Naive B cell (primary cell): ENCODE data around the gene SUN2. TPM values are rescaled to one million over a fixed set of nuclear protein-coding genes. Genes with fewer than 3 reads are reported as not detected.
A peak's percentile ranks its signal among the peaks of the same experiment; 100 is the strongest.

Experiments used
- ATAC-seq, 2 donors: fragments of 150-1000 bp; cut with Tn5 transposase; 2 replicates each; pipeline ENCODE4 v1.10.0; 2021; ENCODE audit warnings: low read depth in 2 of 2, mild to moderate bottlenecking in 2 of 2, moderate library complexity in 2 of 2
- DNase-seq: peaks from one replicate; pipeline ENCODE4 v3.0.0; 2022
- H3K27ac Mint-ChIP-seq, 6 donors: one replicate each; pipeline ENCODE4 v1.8.0; 2020 to 2022; ENCODE audit warnings: mild to moderate bottlenecking in 6 of 6, mixed read lengths in 6 of 6, moderate library complexity in 5 of 6, inconsistent platforms in 2 of 6
- H3K27me3 Mint-ChIP-seq, 3 donors: one replicate each; pipeline ENCODE4 v1.8.0; 2021 to 2022; ENCODE audit warnings: mixed read lengths in 3 of 3, mild to moderate bottlenecking in 1 of 3
- H3K36me3 Mint-ChIP-seq, 2 donors: one replicate each; pipeline ENCODE4 v1.8.0; 2020 to 2022; ENCODE audit warnings: mixed read lengths in 2 of 2, inconsistent platforms in 1 of 2, mild to moderate bottlenecking in 1 of 2
- H3K4me1 Mint-ChIP-seq, 3 donors: one replicate each; pipeline ENCODE4 v1.8.0; 2020 to 2022; ENCODE audit warnings: mixed read lengths in 3 of 3, inconsistent platforms in 1 of 3, mild to moderate bottlenecking in 1 of 3, moderate library complexity in 1 of 3
- H3K4me3 Mint-ChIP-seq, 8 donors: one replicate each; pipeline ENCODE4 v1.8.0; 2020 to 2022; ENCODE audit warnings: mild to moderate bottlenecking in 8 of 8, mixed read lengths in 8 of 8, moderate library complexity in 8 of 8, inconsistent platforms in 2 of 8
- H3K9me3 Mint-ChIP-seq, 7 donors: one replicate each; pipeline ENCODE4 v1.8.0; 2020 to 2022; ENCODE audit warnings: mixed read lengths in 7 of 7, mild to moderate bottlenecking in 5 of 7, inconsistent platforms in 2 of 7, moderate library complexity in 1 of 7
- polyA plus RNA-seq, 6 donors: library from polyadenylated mRNA; unstranded; fragments of 300-500 nt; fragmentation: Illumina TruSeq; gene quantifications; one replicate each; pipeline ENCODE4 v1.2.3, GENCODE V29; 2021; ENCODE audit warnings: low read depth in 6 of 6

The SUN2 gene
- polyA plus RNA-seq, 6 donors from 2014 or later: 146 to 327 (median 208) TPM

DNA sequence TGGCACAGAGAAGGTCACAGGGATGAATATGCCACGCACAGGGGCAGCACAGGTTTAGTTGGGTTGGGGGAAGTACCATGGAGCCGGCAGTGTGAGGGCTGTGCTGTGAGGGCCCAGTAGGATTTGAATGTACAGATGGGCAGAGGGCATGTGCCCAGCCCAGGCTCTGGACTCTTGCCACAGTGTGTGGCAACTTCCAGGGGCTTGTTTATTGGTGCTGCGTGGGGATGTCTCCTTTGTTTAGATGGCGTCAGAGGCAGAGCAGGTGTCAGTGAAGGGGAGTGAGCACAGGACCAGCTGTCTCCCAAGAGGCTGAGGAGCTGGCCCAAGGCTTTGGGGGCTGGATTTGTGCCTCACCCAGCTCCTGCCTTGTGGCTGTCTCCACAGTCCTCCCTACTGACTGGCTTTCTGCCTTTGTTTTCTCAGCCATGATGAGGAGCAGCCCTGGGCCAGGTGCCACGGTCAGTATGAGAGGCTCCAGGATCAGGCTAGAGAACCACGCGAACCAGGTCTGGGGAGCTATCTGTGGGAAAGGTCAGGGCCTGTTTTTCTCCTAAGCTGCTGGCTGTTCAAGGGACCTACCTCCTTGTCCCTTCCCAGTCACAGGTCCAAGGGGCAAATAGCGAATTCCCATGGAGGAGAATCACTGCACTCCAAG, 21.9 kb downstream of the SUN2 start:
- H3K4me3 Mint-ChIP-seq: peak overlapping the region in 1 of 8 donors; percentile 41
- H3K27ac Mint-ChIP-seq: peak overlapping the region; percentile 74 to 97 (median 88)
- DNase-seq (no peak), ATAC-seq (peak; percentile 14 to 15)
- H3K27me3 Mint-ChIP-seq: no peaks in the 10 kb centered on the region
- H3K36me3 Mint-ChIP-seq: peaks cover 0 to 26% of the 10 kb centered on the region in 2 donors
- H3K4me1 Mint-ChIP-seq: peaks cover 29 to 53% (median 35%) of the 10 kb centered on the region in 3 donors
- H3K9me3 Mint-ChIP-seq: no peaks in the 10 kb centered on the region

DNA sequence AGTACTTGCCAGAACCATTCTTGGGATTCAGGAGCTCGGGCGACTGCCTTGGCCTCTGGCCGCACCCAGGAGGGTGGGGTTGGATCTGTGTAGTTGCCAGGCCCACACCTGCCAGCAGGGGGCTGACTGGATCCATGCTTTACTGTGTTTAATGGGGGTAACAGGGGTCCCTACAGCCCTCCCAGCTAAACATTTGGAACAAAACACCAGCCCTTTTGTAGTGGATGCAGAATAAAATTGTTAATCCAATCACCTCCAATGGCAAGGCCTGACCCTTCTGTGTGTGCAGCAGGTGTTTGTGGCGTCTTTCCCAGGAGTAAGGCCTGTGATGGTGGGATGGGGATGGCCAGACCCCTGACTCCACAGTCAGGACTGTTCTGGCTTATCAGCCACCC, 22.5 kb downstream of the SUN2 start:
- H3K4me1 Mint-ChIP-seq: peaks cover 29 to 53% (median 35%) of the 10 kb centered on the region in 3 donors
- peak overlapping the region; percentile 74 to 97 (median 88) for H3K27ac Mint-ChIP-seq
- peak overlapping the region in 3 of 8 donors; percentile 12 to 49 (median 19) for H3K4me3 Mint-ChIP-seq
- H3K9me3 Mint-ChIP-seq: no peaks in the 10 kb centered on the region
- ATAC-seq (peak; percentile 67 to 68), DNase-seq (peak; percentile 47)
- H3K36me3 Mint-ChIP-seq: peaks cover 0 to 25% of the 10 kb centered on the region in 2 donors
- H3K27me3 Mint-ChIP-seq: no peaks in the 10 kb centered on the region

DNA sequence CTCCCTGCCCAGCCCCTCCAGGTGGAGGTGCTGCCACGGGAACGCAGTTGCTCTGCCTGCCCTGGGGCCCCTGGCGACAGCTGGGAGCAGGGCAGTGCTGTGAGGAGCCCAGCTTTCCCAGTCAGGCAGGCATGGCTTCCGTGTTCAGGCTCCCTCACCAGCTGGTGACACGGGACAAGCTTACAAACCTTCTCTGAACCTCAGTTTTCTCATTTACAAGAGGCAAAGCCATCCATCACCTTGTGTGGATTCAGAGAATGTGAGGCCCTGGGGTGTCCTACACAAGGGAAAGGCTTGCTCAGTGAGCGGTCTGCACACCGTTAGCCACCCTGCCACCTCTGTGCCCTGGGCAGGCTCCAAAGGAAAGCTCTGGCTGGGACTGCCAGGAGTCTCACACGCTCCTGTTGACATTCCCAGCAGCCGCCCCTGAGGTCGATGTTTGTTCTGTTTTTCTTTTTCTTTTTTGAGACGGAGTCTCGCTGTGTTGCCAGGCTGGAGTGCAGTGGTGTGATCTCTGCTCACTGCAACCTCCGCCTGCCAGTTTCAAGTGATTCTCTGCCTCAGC, 23.5 kb downstream of the SUN2 start:
- no peak for ATAC-seq
- peaks cover 0 to 18% of the 10 kb centered on the region in 2 donors for H3K36me3 Mint-ChIP-seq
- H3K27me3 Mint-ChIP-seq: no peaks in the 10 kb centered on the region
- H3K27ac Mint-ChIP-seq: peak overlapping the region in 3 of 6 donors; percentile 24 to 91 (median 87)
- no peak for DNase-seq
- H3K9me3 Mint-ChIP-seq: no peaks in the 10 kb centered on the region
- peak overlapping the region in 1 of 8 donors; percentile 45 for H3K4me3 Mint-ChIP-seq
- H3K4me1 Mint-ChIP-seq: peaks cover 27 to 48% (median 32%) of the 10 kb centered on the region in 3 donors

DNA sequence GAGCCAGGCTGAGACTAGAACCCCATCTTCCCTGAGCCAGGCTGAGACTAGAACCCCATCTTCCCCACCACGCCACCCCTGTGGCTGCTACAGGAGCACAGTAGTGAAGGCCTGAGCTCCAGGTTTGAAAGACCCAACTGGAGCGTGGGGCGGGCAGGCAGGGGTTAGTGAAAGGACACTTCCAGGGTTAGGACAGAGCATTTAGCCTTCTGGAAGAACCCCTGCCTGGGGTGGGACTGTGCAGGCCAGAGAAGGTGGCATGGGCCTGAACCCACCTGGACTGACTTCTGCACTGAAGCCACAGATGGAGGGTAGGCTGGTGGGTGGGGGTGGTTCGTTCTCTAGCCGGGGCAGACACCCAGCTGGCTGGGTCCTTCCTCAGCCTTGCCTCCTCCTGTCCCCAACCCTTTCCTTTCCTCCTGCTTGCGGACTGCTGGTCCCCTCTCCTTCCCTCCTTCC, 24.1 kb downstream of the SUN2 start:
- peaks cover 23 to 48% (median 33%) of the 10 kb centered on the region in 3 donors for H3K4me1 Mint-ChIP-seq
- no peaks in the 10 kb centered on the region for H3K9me3 Mint-ChIP-seq
- no peak for ATAC-seq
- peak overlapping the region in 2 of 8 donors; percentile 16 to 45 for H3K4me3 Mint-ChIP-seq
- peaks cover 0 to 18% of the 10 kb centered on the region in 2 donors for H3K36me3 Mint-ChIP-seq
- peak overlapping the region in 2 of 6 donors; percentile 61 to 91 for H3K27ac Mint-ChIP-seq
- no peaks in the 10 kb centered on the region for H3K27me3 Mint-ChIP-seq
- DNase-seq: no peak

DNA sequence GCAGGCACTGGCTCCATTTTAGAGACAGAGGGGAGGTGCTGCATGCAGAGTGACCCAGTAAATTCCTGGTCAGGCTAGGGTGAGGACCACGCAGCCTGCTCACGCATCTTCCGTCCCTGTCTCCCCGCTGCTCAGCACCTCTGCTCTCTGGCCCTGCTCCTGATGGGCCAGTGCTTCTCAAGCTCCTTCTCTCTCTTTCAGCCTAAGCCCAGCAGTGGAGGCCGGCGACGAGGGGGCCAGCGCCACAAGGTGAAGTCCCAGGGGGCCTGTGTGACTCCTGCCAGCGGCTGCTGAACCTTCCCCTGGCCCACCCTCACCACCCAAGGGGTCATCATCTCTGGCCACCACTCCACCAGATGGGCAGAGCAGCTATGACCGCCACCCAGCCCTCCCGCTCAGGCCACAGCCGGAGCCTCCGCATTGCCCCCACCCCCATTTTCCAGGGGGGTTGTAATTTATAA, 25.4 kb downstream of the SUN2 start:
- Mint-ChIP-seq H3K4me3 (peak overlapping the region in 2 of 8 donors; percentile 32 to 34), H3K27me3 (no peaks in the 10 kb centered on the region), H3K4me1 (peaks cover 21 to 38% (median 31%) of the 10 kb centered on the region in 3 donors), H3K9me3 (no peaks in the 10 kb centered on the region), H3K36me3 (peaks cover 4 to 25% of the 10 kb centered on the region in 2 donors), H3K27ac (peak overlapping the region in 3 of 6 donors; percentile 42 to 91 (median 69))
- ATAC-seq: no peak
- no peak for DNase-seq

DNA sequence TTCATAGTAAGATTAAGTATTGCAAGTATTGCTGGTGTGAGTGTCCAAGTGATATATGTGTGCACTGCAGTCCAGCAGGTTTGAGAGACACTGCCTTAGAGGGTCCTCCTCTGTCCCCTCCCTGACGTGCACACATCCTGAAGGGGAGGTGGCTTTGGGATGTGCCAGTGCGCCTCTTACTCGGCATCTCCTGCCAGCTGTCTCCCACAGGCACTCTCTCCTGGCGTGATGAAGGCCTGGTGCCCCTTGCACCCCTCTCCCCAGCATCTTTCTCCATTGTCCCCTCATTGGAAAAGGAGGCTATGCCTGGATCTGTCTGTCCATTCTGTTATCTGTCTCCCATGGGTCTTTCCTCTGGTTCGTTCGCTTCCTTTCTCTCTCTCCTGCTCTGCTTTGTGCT, 25.9 kb downstream of the SUN2 start:
- Mint-ChIP-seq H3K4me1 (peaks cover 22 to 39% (median 31%) of the 10 kb centered on the region in 3 donors), H3K27ac (peak overlapping the region in 3 of 6 donors; percentile 42 to 61 (median 52)), H3K9me3 (no peaks in the 10 kb centered on the region), H3K27me3 (no peaks in the 10 kb centered on the region), H3K36me3 (peaks cover 9 to 30% of the 10 kb centered on the region in 2 donors), H3K4me3 (peak overlapping the region in 3 of 8 donors; percentile 6 to 34 (median 26))
- no peak for DNase-seq
- ATAC-seq: no peak

DNA sequence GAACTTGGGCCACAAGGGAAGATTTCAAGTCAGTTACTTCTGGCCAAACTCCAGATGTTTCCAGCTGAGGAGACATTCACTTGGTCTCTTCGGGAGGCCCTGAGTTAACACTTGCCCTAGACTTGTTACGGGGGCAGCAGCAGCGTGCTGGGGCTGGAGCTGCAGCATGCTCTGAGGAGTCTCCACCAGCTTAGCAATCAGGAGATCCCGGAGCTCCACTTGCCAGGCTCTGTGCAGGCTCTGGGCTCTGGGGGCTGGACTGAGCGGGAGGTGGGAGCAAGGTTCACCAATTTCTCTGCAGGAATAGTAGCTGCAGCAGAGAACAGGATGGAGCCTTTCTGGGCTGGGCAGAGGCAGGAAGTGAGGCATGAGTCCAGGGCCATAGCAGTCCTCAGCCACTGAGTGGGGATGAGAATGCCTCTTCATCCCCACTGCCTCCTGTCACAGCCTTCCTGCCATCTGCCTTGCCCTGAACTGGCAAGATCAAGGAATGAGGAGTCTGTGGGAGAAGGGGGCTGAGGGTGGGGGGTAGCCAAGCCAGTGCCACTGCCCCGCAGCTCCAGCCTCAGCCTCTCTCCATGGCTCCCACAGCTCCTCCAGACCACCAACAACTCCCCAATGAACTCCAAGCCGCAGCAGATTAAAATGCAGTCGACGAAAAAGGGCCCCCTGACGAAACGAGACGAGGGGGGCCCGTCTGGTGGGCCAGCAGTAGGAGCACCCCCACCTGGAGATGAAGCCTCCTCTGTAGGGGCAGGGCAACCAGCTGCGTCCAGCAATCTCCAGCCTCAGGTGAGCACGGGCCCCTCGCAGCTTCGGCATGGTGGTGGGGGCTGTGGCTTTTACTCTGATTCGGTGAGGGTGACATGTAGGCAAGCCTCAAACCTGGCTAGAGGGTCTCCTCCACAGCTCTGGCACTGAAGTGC, 26.7 kb downstream of the SUN2 start:
- H3K9me3 Mint-ChIP-seq: no peaks in the 10 kb centered on the region
- H3K36me3 Mint-ChIP-seq: peaks cover 12 to 38% of the 10 kb centered on the region in 2 donors
- no peaks in the 10 kb centered on the region for H3K27me3 Mint-ChIP-seq
- H3K4me1 Mint-ChIP-seq: peaks cover 25 to 35% (median 30%) of the 10 kb centered on the region in 3 donors
- H3K27ac Mint-ChIP-seq: peak overlapping the region in 2 of 6 donors; percentile 69 to 89
- ATAC-seq (no peak), DNase-seq (no peak)
- H3K4me3 Mint-ChIP-seq: no peak overlapping the region

DNA sequence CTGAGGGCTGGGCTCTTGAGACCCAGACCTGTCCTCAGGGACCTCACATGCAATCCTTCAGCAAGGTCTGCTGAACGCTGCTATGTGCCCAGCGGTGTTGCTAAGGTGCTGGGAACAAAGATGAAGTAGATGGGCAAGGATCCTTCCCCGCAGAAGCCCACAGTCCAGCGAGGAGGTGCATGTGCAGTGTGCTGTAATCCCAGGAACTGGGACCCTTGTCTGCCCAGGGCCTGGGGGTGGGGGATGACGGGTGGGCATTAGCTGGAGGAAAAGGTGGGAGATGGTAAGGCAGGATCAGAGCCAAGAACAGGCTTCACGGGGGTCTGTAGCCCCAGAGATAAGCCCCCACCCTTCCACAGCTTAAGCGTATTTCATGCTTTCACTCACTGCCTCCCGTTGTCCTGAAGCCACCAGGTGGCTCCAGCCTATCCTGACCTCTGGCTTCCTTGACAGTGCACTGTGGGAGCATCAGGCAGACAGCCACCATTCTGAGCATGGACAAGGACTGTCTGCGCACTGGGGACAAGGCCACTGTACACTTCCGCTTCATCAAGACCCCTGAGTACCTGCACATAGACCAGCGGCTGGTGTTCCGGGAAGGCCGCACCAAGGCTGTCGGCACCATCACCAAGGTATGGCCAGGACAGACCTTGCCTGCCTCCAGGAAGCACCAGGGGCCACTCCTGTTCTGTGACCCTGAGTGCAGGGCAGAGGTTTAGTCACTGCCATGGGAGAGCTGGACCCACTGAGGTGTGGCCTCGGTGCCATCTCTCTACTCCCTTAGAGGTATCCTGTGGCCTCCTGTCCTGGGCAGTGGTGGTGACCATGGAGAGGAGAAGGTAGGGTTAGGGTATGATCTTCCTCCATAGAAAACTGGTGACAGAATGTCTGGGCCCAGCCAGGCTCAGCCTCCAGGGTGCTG, 28.0 kb downstream of the SUN2 start:
- Mint-ChIP-seq H3K27ac (peak overlapping the region in 5 of 6 donors; percentile 16 to 88 (median 65)), H3K36me3 (peaks cover 12 to 40% of the 10 kb centered on the region in 2 donors), H3K27me3 (no peaks in the 10 kb centered on the region), H3K9me3 (no peaks in the 10 kb centered on the region), H3K4me1 (peaks cover 15 to 22% (median 19%) of the 10 kb centered on the region in 3 donors), H3K4me3 (no peak overlapping the region)
- ATAC-seq: no peak
- DNase-seq: no peak

DNA sequence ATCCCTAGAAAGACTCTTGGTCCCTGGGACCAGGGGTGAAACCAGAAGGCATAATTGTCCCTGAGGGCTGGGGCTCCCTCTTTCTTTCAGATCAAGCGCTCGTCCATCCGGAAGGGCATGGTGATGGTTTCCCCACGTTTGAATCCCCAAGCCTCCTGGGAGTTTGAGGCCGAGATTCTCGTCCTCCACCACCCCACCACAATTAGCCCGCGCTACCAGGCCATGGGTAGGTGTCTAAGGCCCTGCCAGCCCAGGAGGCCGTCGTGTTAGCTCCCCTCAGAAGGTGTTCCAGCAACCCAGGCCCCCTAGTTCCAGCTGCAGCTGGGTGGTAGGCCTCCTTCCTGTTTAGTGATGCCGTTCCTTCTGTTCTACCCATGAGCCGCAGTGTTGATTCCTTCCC, 28.7 kb downstream of the SUN2 start:
- Mint-ChIP-seq H3K9me3 (no peaks in the 10 kb centered on the region), H3K4me3 (no peak overlapping the region), H3K36me3 (peaks cover 14 to 40% of the 10 kb centered on the region in 2 donors), H3K27ac (peak overlapping the region in 3 of 6 donors; percentile 70 to 88 (median 78)), H3K4me1 (peaks cover 15 to 22% (median 18%) of the 10 kb centered on the region in 3 donors), H3K27me3 (no peaks in the 10 kb centered on the region)
- ATAC-seq (no peak), DNase-seq (no peak)

DNA sequence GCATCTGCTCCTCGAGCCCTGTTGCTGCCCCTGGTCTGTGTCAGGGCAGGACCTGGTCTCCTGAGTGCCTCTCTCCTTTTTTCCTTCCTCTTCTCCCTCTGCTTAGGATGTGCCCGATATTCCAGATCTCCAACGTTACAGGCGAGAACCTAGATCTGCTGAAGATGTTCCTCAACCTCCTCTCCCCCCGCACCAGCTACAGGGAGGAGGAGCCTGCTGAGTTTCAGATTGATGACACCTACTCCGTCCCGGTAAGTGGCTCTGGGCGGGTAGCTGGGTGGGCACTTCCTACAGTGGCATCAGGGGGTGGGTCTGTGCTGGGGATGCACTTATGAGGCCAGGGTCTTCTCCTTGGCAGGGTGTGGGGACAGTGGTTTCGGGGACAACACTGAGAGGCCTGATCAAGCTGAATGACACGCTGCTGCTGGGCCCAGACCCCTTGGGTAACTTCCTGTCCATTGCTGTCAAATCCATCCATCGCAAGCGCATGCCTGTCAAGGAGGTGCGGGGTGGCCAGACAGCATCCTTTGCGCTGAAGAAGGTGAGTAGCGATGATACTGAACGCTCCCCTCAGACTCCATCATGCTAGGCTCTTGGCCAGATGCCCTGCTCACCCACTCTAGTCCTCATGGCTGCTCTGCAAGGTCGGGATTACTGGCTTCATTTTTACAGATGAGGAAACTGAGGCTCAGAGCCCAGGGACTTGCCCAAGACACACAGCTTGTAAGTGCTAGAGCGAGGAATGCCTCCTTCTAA, 29.7 kb downstream of the SUN2 start:
- ATAC-seq (no peak), DNase-seq (no peak)
- H3K9me3 Mint-ChIP-seq: no peaks in the 10 kb centered on the region
- no peaks in the 10 kb centered on the region for H3K27me3 Mint-ChIP-seq
- peak overlapping the region in 1 of 8 donors; percentile 29 for H3K4me3 Mint-ChIP-seq
- peak overlapping the region in 2 of 6 donors; percentile 25 to 61 for H3K27ac Mint-ChIP-seq
- H3K4me1 Mint-ChIP-seq: peaks cover 18 to 25% (median 19%) of the 10 kb centered on the region in 3 donors
- peaks cover 16 to 48% of the 10 kb centered on the region in 2 donors for H3K36me3 Mint-ChIP-seq

DNA sequence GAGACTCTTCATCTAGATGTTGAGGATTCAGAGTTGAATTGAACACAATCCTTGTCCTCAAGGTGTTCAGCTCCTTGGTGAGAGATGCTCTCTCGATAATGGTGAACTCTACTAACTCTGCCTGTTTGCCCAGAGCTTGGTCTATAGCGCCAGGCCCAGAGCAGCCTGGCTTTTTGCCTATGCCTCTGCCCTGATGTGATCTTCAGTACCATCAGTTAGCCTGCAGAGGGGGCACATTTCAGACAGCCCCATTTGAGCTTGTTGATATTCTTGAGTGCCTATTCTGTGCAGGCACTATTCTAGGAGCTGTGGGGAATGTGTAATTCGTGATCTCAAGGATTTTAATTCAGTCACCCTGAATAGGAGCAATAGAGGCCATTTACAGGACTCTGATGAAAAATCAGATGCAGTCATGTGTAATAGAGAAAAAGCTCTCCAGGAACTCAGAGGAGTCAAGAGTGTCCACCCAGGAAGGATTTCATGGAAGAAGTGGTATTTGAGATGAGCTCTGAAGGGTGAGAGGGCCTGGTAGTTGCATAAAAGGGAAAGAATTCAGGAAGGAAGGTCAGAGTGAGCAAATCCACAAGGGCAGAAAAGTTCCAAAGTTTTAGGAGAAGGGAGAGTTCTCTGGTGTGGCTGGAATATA, 30.7 kb downstream of the SUN2 start:
- Mint-ChIP-seq H3K9me3 (no peaks in the 10 kb centered on the region), H3K27ac (peak overlapping the region in 5 of 6 donors; percentile 27 to 86 (median 83)), H3K27me3 (no peaks in the 10 kb centered on the region), H3K36me3 (peaks cover 16 to 43% of the 10 kb centered on the region in 2 donors), H3K4me3 (peak overlapping the region in 1 of 8 donors; percentile 30), H3K4me1 (peaks cover 16 to 20% (median 18%) of the 10 kb centered on the region in 3 donors)
- peak; percentile 81 for ATAC-seq
- DNase-seq: no peak
